Natural killer cell (primary cell): ENCODE results near the gene RELCH. TPM values are rescaled to one million over a fixed set of nuclear protein-coding genes. Genes with fewer than 3 reads are reported as not detected.

Experiments used
- ATAC-seq, 3 donors: fragments of 150-1000 bp in 2 of 3; fragments of 200-7000 bp in 1 of 3; cut with Tn5 transposase; 1 replicate in 1 of 3; 2 replicates in 2 of 3; pipeline ENCODE4 v1.10.0; 2021; ENCODE audit warnings: mild to moderate bottlenecking in 2 of 3, moderate library complexity in 2 of 3
- DNase-seq, 2 donors: peaks; one replicate each; pipeline versions ENCODE4 v3.0.0 to v3.0.0-alpha.2; 2013 to 2021; ENCODE audit warnings: mixed read lengths in 1 of 2
- H3K27ac ChIP-seq: one replicate; pipeline ENCODE4 v1.5.1; 2013; ENCODE audit warnings: mild to moderate bottlenecking, low read length
- H3K27me3 ChIP-seq: one replicate; pipeline ENCODE4 v1.6.1; 2013; ENCODE audit warnings: low read length; ENCODE audit not compliant: control insufficient read depth, insufficient read depth
- H3K36me3 ChIP-seq: one replicate; pipeline ENCODE4 v1.6.1; 2013; ENCODE audit warnings: low read length; ENCODE audit not compliant: control insufficient read depth, insufficient read depth
- H3K4me1 ChIP-seq: one replicate; pipeline ENCODE4 v1.6.1; 2013; ENCODE audit warnings: low read length; ENCODE audit not compliant: control insufficient read depth, insufficient read depth
- H3K4me3 ChIP-seq: one replicate; pipeline ENCODE4 v1.5.1; 2013; ENCODE audit warnings: low read length
- H3K9me3 ChIP-seq: one replicate; pipeline ENCODE4 v1.6.1; 2013; ENCODE audit warnings: low read length; ENCODE audit not compliant: control insufficient read depth, insufficient read depth
- H3K27ac Mint-ChIP-seq, 2 donors: one replicate each; pipeline ENCODE4 v1.8.0; 2022; ENCODE audit warnings: mild to moderate bottlenecking in 2 of 2, mixed read lengths in 2 of 2, moderate library complexity in 1 of 2
- H3K27me3 Mint-ChIP-seq, 2 donors: one replicate each; pipeline ENCODE4 v1.8.0; 2022; ENCODE audit warnings: low read depth in 2 of 2, mixed read lengths in 2 of 2
- H3K36me3 Mint-ChIP-seq: one replicate; pipeline ENCODE4 v1.8.0; 2022; ENCODE audit warnings: mixed read lengths
- H3K4me1 Mint-ChIP-seq, 2 donors: one replicate each; pipeline ENCODE4 v1.8.0; 2022; ENCODE audit warnings: mixed read lengths in 2 of 2
- H3K4me3 Mint-ChIP-seq: one replicate; pipeline ENCODE4 v1.8.0; 2022; ENCODE audit warnings: mild to moderate bottlenecking, moderate library complexity, mixed read lengths
- H3K9me3 Mint-ChIP-seq, 2 donors: one replicate each; pipeline ENCODE4 v1.8.0; 2022; ENCODE audit warnings: mixed read lengths in 2 of 2
- WGBS: methylation state at CpG from one replicate; pipeline ENCODE4 v1.1.7; 2013; ENCODE audit warnings: missing lambda C conversion rate; ENCODE audit not compliant: insufficient coverage; 5-methylcytosine and 5-hydroxymethylcytosine counted together
- intact Hi-C: fragments of 100-400 bp; cut with micrococcal nuclease; formaldehyde crosslinking; loops from one replicate; pipeline ENCODE4 v1.14.2; 2022
- total RNA-seq, 4 donors: library from RNA; stranded (reverse); fragments of 120-200 nt in 1 of 4; gene quantifications; one replicate each; pipeline versions ENCODE4 v1.2.3 to v1.2.4, GENCODE V29; 2013 to 2022
- TF ChIP-seq, protein P1 (sequence below): fragments of 200-600 bp; IDR thresholded peaks from one replicate; pipeline ENCODE4 v1.8.0; 2022; ENCODE audit warnings: antibody characterized with exemption

RELCH gene
- total RNA-seq, 3 donors from 2014 or later (not counting 1 experiment from before 2014, with no cell fraction given), result 60.1 to 69.9 (median 63.9) TPM

GRCh38 chr18:62209046-62209445 lies 22.0 kb downstream of the RELCH start:
- no peaks in the 10 kb centered on the region for H3K27me3 ChIP-seq
- TF ChIP-seq, protein P1, sequence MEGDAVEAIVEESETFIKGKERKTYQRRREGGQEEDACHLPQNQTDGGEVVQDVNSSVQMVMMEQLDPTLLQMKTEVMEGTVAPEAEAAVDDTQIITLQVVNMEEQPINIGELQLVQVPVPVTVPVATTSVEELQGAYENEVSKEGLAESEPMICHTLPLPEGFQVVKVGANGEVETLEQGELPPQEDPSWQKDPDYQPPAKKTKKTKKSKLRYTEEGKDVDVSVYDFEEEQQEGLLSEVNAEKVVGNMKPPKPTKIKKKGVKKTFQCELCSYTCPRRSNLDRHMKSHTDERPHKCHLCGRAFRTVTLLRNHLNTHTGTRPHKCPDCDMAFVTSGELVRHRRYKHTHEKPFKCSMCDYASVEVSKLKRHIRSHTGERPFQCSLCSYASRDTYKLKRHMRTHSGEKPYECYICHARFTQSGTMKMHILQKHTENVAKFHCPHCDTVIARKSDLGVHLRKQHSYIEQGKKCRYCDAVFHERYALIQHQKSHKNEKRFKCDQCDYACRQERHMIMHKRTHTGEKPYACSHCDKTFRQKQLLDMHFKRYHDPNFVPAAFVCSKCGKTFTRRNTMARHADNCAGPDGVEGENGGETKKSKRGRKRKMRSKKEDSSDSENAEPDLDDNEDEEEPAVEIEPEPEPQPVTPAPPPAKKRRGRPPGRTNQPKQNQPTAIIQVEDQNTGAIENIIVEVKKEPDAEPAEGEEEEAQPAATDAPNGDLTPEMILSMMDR, result no peak
- Mint-ChIP-seq H3K27ac (no peak overlapping the region), H3K27me3 (no peaks in the 10 kb centered on the region), H3K9me3 (peaks cover 0 to 4% of the 10 kb centered on the region in 2 donors), H3K4me3 (no peak overlapping the region), H3K36me3 (no peaks in the 10 kb centered on the region), H3K4me1 (peaks cover 50 to 56% of the 10 kb centered on the region in 2 donors)
- H3K4me1 ChIP-seq, result no peaks in the 10 kb centered on the region
- no peak for DNase-seq
- no peak overlapping the region for H3K27ac ChIP-seq
- intact Hi-C loops, result no loop called here
- no peak overlapping the region for H3K4me3 ChIP-seq
- no peak for ATAC-seq
- peaks cover 13% of the 10 kb centered on the region for H3K36me3 ChIP-seq
- no peaks in the 10 kb centered on the region for H3K9me3 ChIP-seq

DNA sequence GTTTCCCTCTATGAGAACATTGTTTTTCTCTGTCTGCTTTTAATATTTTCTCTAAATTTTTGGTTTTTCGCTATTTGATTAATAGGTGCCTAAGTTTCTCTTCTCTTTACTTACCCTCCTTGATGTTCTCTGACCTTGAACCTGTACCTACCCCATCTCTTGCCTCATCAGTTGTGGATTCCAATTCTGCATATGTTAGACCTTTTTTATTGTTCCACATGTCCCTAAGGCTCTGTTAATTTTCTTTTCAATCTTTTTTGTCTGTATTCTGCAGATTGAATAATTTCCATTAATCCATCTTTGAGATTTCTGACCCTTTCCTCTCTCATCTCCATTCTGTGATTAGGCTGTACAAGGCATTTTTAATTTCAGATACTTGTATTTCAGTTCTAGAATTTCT lies 23.1 kb downstream of the RELCH start:
- Mint-ChIP-seq H3K4me1 (peaks cover 55% of the 10 kb centered on the region in 2 donors), H3K27me3 (no peaks in the 10 kb centered on the region), H3K9me3 (peaks cover 0 to 4% of the 10 kb centered on the region in 2 donors), H3K4me3 (no peak overlapping the region), H3K27ac (no peak overlapping the region), H3K36me3 (no peaks in the 10 kb centered on the region)
- Histone ChIP-seq H3K4me1 (no peaks in the 10 kb centered on the region), H3K36me3 (peaks cover 19% of the 10 kb centered on the region), H3K27me3 (no peaks in the 10 kb centered on the region), H3K4me3 (no peak overlapping the region), H3K27ac (no peak overlapping the region), H3K9me3 (no peaks in the 10 kb centered on the region)
- DNase-seq, result no peak
- ATAC-seq, result no peak
- intact Hi-C loops, result no loop called here
- TF ChIP-seq, protein P1, result no peak
- WGBS, result 100% methylated on average over 1 of the region's 1 CpG

DNA sequence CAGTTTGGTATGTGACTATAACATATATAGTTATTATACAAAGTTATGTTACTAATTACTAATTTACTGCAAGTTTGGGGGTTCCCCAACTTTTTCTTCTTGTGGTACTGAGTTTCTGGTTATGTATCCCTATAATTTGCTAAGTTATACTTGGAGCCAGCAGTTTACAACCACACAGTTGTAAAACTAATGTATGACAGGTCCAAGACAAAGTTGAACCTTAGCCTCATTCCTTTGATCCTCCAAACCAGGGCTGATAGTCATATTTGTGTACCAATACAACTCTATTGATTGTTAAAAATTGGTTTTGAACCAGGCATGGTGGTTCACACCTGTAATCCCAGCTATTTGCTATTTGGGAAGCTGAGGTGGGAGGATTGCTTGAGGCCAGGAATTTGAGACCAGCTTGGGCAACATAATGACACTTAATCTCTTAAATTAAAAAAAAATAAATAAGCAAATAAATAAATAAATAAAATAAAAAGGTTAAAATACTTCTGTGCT lies 24.3 kb downstream of the RELCH start:
- H3K4me1 ChIP-seq, result no peaks in the 10 kb centered on the region
- Mint-ChIP-seq H3K4me3 (no peak overlapping the region), H3K4me1 (peaks cover 47 to 52% of the 10 kb centered on the region in 2 donors), H3K27ac (no peak overlapping the region), H3K36me3 (no peaks in the 10 kb centered on the region), H3K9me3 (peaks cover 0 to 4% of the 10 kb centered on the region in 2 donors), H3K27me3 (no peaks in the 10 kb centered on the region)
- H3K4me3 ChIP-seq, result no peak overlapping the region
- ATAC-seq (no peak), DNase-seq (no peak)
- TF ChIP-seq, protein P1, result no peak
- H3K27me3 ChIP-seq, result no peaks in the 10 kb centered on the region
- intact Hi-C loops, result no loop called here
- no peak overlapping the region for H3K27ac ChIP-seq
- H3K9me3 ChIP-seq, result no peaks in the 10 kb centered on the region
- peaks cover 19% of the 10 kb centered on the region for H3K36me3 ChIP-seq

DNA sequence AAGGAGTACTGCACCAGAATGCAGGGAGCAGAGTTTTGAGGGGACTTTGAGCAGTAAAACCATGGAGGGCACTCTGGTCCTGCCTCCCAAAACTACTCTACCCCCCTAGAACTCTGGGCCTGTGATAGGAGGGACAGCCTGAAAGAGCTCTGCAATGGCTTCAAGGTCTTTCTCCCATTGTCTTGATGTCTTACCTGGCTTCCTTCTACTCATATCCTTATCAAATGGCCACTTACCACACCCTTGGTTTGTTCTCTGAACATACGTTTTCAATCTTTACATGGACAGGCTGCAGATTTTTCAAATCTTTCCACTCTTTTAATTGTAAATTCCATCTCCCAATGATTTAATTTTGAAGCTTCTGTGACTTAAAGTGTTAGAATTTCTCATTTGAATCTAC lies 27.7 kb downstream of the RELCH start:
- no peak overlapping the region for H3K27ac ChIP-seq
- intact Hi-C loops, result no loop called here
- no peaks in the 10 kb centered on the region for H3K9me3 ChIP-seq
- Mint-ChIP-seq H3K4me1 (peaks cover 31 to 32% of the 10 kb centered on the region in 2 donors), H3K4me3 (no peak overlapping the region), H3K27me3 (no peaks in the 10 kb centered on the region), H3K9me3 (peaks cover 0 to 4% of the 10 kb centered on the region in 2 donors), H3K27ac (no peak overlapping the region), H3K36me3 (no peaks in the 10 kb centered on the region)
- H3K4me3 ChIP-seq, result no peak overlapping the region
- TF ChIP-seq, protein P1, result no peak
- no peaks in the 10 kb centered on the region for H3K4me1 ChIP-seq
- ATAC-seq (no peak), DNase-seq (no peak)
- peaks cover 19% of the 10 kb centered on the region for H3K36me3 ChIP-seq
- 100% methylated on average over 1 of the region's 1 CpG for WGBS
- no peaks in the 10 kb centered on the region for H3K27me3 ChIP-seq
